Activated CD4-positive, CD25-positive, alpha-beta regulatory T cell treated with anti-CD3 and anti-CD28 coated beads, Interleukin-2, amount 50 U/mL, for 16 hours (primary cell): ENCODE data around the gene RPS5.

ENCODE experiments used
- DNase-seq: peaks from one replicate; pipeline ENCODE4 v3.0.0-alpha.2; 2020; ENCODE audit warnings: low read depth, low spot score

Gene RPS5

GRCh38 chr19:58385313-58385890 is 1.7 kb upstream of the RPS5 start:
- DNase-seq = no peak

GRCh38 chr19:58385891-58386575 is 1.0 kb upstream of the RPS5 start:
- DNase-seq = no peak

GRCh38 chr19:58387338-58388174 is 487 bp downstream of the RPS5 start:
- DNase-seq = no peak

GRCh38 chr19:58388175-58388526 is 1.1 kb downstream of the RPS5 start:
- no peak for DNase-seq

GRCh38 chr19:58392945-58393724 is 6.1 kb downstream of the RPS5 start:
- no peak for DNase-seq

GRCh38 chr19:58393725-58394033 is 6.6 kb downstream of the RPS5 start:
- no peak for DNase-seq

GRCh38 chr19:58394821-58395219 is 7.8 kb downstream of the RPS5 start:
- no peak for DNase-seq

- DNase-seq = no peak
These were observed 8.3 kb downstream of the RPS5 start, which contains the start of gene RNF225 for GRCh38 chr19:58395220-58395978. TSS of gene RNF225 (plus strand) at chr19:58395656. CDS start at chr19:58396090, 434 bp downstream.

GRCh38 chr19:58395979-58396627 is 9.0 kb downstream of the RPS5 start:
- no peak for DNase-seq

GRCh38 chr19:58396691-58397532 is 9.8 kb downstream of the RPS5 start:
- DNase-seq = no peak

GRCh38 chr19:58397533-58398037 is 10.5 kb downstream of the RPS5 start:
- no peak for DNase-seq

- DNase-seq = no peak
These were observed 11.0 kb downstream of the RPS5 start for GRCh38 chr19:58398087-58398486.

GRCh38 chr19:58398545-58398944 is 11.5 kb downstream of the RPS5 start:
- DNase-seq = no peak

- no peak for DNase-seq
These were observed 12.8 kb downstream of the RPS5 start for GRCh38 chr19:58399903-58400302.

GRCh38 chr19:58400316-58400915 is 13.3 kb downstream of the RPS5 start:
- no peak for DNase-seq

GRCh38 chr19:58400916-58401839 is 14.1 kb downstream of the RPS5 start:
- DNase-seq = peak; percentile 99

- no peak for DNase-seq
These were observed 14.9 kb downstream of the RPS5 start for GRCh38 chr19:58401840-58402421.
